NCI-H128 (cell line): Measurements from ENCODE around the gene RIN2.
A peak's percentile ranks its signal among the peaks of the same experiment; 100 is the strongest.
"Not testable (repeated sequence)": the region's sequence is repeated elsewhere in the genome, so short reads cannot be mapped to it uniquely, and the experiment has no call there.

Source experiments
- DNase-seq: peaks from one replicate; lab custom pipeline; 2025; ENCODE audit not compliant: unreplicated experiment; lab: John Stamatoyannopoulos, UW

Gene RIN2

DNA sequence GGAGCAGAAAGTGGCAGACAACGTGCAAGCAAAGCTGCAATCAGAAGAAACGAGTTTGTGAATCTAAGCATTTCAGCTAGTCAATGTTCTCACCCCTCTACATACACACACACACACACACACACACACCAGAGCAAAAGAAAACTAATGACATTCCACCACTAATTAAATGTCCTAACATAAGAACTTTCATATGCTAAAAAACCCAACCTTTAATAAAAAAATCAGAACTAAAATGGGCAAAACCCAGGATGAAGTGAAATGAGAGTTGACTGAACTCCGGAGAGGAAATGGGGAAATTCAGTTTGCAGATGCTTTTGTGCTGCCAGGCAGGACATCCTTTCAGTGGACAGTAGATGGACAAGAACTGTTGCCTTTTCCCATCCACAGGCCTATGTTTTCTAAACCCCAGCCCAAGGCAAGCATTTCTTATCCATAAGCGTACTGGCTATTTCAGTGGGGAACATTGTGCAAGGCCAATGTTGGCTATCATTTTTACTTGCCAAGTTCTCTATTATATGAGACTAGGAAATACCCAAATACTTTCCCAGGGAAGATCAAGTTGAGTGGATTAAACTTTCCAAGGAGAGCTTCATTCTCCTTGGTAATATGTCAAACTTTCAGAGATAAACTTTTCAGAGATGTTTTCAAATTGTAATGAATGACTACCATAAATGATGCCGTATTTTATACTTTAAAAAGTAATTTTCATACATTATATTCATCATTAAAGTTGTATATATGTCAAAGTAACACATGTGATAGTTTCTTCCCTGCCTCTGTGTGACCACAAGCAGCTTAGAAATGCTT lies 27.3 kb downstream of the RIN2 start:
- DNase-seq = no peak

DNA sequence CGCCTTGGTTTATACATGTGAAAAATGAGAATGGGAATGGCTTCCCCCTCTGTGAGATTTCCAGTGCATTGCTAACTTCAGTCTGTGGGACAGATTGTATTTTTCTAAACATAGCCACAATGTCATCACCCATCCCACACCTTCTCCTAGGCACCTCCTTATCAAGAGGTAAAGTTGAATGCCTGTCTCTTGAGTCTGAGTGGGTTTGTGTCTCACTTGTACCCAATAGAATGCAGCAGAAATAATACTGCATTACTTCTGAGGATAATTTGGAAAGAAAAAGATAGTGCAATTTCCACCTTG lies 27.9 kb downstream of the RIN2 start:
- DNase-seq = no peak

DNA sequence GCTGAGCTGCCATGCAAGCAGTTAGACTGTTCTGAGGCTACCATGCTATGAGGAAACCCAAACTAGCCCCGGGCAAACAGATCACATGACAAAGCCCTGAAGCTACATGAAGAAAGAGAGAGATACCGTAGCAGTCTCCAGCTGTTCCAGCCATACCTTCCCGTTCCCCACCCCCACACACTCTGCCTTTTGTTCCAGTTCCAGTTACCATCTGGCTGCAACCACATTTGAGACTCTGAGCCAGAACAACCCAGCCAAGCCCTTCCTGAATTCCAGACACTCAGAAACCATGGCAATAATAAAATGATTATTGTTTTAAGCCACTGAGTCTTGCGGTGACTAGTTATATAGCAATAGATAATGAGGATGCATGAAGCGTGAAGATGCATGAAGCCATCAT lies 28.3 kb downstream of the RIN2 start:
- no peak for DNase-seq

DNA sequence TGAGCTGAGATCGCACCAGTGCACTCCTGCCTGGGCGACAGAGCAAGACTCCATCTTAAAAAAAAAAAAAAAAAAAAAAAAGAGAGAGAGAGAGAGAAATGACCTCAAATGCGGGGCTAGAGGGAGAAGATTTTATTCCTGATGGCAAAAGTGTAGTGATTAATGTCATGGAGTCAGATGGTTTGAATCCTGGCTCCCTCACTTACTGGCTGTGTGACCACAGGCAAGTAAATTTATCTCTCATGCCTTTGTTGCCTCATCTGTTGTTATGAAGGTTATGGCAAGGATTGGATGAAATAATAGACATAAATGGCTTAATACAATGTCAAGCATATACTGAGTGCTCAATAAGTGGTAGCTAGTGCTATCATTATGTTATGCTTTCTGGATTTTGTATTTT lies 29.3 kb downstream of the RIN2 start:
- DNase-seq = no peak

DNA sequence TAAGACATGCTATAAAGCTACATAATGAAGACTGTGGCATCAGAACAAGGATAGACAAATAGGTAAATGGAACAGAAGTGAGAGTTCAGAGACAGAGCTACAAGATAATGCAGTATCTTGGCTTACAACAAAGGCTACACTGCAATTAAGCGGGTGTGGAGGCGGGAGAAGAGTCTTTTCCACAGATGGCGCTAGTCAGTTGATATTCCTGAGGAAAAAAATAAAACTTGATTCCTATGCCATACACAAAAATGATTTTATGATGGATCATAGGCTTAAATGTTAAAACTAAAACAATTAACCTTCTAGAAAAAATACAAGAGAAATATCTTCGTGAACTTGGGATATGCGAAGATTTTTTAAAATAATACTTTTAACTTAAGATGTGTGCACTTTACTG lies 31.0 kb downstream of the RIN2 start:
- DNase-seq = no peak

DNA sequence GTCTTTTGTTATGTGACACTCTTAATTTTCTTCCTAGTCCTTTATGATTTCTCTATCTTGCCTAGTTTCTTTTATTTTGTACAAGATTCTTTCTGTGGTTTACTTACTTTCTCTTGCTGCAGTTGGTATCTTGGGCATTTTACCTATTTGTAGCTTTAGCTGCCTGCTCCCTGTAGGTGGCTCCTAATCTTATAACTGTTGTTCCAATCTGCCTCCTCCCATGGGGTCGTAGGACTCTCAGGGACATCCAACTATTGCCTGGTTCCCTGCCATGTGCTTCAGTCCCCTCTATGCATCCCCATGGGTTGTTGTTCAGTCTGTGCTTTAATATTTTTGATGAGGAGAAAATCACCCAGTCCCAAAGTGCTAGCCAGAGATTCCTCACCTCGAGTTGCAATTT lies 31.4 kb downstream of the RIN2 start:
- no peak for DNase-seq

DNA sequence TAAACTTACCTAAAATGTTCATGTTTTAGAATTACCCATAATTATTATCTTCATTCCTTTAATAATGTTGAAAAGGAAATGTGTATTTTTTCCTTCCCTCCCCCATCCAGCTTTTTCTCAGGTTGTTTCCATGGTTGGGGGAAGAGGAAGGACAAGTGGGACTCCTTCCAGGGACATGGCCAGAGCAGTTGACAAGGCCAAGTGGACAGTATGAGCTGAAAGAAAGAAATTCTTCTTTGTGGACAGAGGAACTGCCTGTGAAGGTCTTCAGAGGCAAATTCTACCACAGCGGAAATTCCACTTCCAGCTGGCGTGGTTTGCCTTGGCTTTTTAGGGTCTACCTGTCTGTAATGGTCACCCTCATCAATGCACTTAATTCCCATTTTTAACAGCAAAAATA lies 33.8 kb downstream of the RIN2 start:
- no peak for DNase-seq

DNA sequence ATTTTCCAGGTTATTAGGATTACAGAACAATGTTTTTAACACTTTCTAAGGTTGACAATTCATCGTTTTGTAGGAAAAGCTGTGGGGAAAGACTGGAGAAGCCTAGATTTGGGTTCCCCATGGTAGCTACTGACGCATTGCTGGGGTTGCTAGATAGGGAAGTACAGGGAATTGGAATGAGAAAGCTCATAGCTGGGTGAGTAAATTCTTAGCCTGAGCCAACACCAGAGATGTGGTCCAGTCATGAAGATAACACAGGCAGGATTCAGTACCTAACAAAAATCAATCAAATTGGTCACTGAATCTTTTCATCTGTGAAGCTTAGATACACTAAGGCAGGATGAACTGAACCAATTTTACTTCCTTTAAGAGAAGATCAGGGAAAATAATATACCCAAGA lies 35.7 kb downstream of the RIN2 start:
- no peak for DNase-seq

DNA sequence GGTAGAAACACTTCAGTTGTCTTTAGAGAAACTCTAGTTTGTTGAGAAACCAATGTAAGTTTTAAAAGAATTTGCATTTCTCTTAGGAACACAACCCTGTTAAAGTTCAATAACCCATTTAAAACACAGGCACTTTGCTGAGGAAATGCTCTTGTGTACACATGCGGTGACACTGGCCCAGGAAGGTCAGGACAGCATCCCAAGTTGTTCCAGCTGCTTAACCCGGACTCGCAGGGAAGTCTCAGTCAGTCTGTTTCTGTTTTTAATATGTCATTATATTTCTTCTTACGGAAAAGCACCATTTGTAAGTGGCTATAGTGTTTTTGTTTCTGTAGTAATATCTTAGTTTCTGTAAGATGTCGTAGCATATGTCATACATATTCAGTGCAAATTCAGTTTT lies 36.9 kb downstream of the RIN2 start:
- no peak for DNase-seq

DNA sequence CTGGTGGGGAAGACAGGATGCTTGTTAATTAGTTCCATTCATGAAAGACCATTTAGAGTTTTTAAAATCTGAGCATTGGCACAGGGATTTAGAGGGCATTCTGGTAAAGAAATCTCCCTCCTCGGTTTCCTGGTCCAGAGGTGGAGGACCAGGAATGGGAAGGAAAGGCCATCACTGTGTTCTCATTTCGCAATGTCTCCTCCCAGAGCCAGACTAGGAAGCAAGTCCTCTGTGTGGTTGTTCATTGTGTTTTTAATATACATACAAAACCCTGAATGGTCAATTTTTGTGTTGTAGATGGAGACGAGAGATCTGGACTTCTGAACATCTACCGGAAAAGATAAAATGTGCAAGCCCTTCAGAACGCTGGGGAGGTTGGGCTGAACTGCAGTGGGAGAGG lies 41.3 kb downstream of the RIN2 start:
- no peak for DNase-seq

DNA sequence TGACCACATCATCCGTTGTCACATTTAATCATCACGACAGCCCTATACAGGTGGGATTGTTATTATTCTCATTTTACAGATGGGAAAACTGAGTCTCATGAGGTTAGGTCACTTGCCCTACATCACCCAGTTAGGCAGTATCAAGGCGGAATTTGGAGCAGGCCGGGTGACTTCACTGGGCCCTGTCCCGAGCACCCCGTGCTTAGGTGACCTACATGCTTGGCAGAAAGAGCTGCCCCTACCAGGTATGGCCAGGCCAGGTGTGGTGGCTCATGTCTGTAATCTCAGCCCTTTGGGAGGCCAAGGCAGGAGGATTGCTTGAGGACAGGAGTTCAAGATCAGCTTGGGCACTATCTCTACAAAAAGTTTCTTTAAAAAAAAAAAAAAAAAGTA lies 44.0 kb downstream of the RIN2 start:
- DNase-seq = no peak

DNA sequence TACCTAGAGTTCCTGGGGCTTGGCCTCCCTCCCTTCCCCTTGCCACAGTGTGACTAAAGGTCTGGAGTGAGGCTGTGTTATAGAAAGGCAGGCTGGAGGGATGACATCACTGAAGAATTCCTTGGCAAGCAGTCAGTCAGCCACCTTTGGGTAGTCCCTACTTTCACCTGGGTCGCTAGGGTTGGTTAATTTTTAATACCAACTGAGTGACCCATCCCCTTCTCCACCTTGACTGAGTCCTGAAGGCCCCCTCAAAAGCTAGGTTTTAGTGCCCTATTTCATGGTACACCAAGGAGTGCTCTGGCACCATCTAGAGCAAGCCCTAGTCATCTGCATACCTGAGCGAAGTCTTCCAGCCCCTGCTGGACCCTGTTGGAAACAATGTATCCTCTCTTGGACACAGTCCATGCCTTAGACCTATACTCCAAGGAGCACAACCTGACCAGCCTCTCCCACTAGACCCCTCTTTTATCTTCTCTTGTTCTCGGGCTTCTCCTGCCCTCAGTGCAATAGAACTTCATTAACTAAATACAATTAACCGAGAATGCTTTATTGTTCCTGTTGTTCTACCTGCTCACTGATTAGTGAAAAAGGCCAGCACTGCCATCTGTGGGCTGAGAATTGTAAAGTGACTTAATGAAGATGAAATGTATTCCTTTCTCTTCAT lies 44.6 kb downstream of the RIN2 start:
- DNase-seq = no peak

DNA sequence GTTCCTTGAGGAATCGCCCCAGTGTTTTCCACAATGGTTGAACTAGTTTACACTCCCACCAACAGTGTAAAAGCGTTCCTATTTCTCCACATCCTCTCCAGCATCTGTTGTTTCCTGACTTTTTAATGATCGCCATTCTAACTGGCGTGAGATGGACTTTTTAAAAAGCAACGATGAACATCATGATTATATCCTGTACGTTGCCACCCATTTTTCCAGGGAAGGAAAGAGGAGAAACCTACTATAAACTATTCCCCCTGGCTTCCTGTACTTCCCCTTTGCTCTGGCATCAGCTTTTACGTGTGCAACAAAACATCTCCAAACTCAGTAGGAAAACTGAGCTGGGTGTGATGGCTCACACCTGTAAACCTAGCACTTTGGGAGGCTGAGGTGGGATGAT lies 48.2 kb downstream of the RIN2 start:
- DNase-seq = not testable (repeated sequence)

DNA sequence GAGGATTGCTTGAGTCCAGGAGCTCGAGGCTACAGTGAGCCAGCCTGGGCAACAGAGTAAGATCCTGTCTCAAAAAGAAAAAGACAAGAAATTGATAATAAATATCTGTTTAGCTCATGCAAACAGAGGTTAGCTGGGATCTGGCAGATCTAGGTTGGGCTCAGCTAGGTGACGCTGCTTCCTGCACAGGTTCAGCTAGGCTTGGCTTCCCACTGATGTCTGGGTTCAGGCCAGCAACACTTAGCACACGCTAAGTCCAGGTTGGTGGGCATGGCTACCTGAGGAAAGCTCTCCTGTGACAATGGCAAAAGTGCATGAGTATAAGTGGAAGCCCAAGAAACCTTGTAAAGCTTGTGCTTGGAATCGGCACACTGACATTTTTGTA lies 48.7 kb downstream of the RIN2 start:
- peak; percentile 85 for DNase-seq

DNA sequence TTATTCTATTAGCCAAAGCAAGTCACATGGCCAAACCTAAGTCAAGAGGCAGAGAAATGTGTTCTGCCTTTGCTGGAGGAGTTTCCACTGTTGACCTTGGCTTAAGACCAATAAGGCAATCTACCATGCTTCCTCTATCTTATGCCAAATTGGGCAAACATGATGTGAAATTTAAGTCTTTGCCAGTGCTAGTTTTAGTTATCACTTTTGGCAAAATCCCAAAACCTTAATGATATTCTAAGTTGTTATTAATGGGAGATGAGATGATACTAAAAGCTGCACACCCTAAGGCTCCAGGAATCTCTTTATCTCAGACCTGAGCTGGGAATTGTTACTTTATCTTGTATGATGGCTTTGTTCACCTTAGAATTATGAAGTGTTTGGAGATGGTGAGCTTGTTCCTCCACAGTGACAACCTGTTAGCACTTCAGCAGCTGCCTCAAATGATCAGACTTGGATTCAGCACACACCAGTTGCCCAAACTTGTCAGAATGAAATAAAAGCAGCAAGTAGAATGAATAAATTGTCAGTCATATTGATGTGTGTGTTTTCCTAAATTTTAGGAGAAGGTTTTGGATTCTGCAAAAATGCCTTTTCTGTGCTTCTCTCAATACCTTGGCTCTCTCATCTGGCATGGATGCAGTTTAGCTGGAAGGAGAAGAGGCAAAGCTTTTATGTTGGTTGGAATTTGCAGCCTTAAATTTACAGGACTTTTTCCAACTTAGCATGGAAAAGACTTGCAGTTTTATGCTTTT lies 49.3 kb downstream of the RIN2 start:
- DNase-seq = peak; percentile 85
